Parathyroid adenoma (tissue), 2 donors: ENCODE measurements around the gene LRBA.
"Not testable (repeated sequence)": the region's sequence is repeated elsewhere in the genome, so short reads cannot be mapped to it uniquely, and the experiment has no call there.

Experiments
- H2AFZ ChIP-seq: fragments of 300-600 bp; sonication (generic); one replicate; pipeline ENCODE4 v1.7.0; 2017; ENCODE audit warnings: antibody characterized with exemption, mild to moderate bottlenecking
- H3K27ac ChIP-seq: fragments of 300-600 bp; sonication (generic); one replicate; pipeline ENCODE4 v1.7.0; 2017
- H3K27me3 ChIP-seq: fragments of 300-600 bp; sonication (generic); one replicate; pipeline ENCODE4 v1.7.0; 2017; ENCODE audit warnings: low read length; ENCODE audit not compliant: control insufficient read depth, insufficient read depth
- H3K36me3 ChIP-seq: fragments of 300-600 bp; sonication (generic); one replicate; pipeline ENCODE4 v1.7.0; 2017; ENCODE audit warnings: low read length; ENCODE audit not compliant: control insufficient read depth, insufficient read depth
- H3K4me1 ChIP-seq: fragments of 300-600 bp; sonication (generic); one replicate; pipeline ENCODE4 v1.7.0; 2017; ENCODE audit warnings: control low read depth
- H3K4me2 ChIP-seq: fragments of 300-600 bp; sonication (generic); one replicate; pipeline ENCODE4 v1.7.0; 2017; ENCODE audit warnings: low read length
- H3K4me3 ChIP-seq: fragments of 300-600 bp; sonication (generic); one replicate; pipeline ENCODE4 v1.7.0; 2017; ENCODE audit warnings: low read depth, low read length
- H3K79me2 ChIP-seq: fragments of 300-600 bp; sonication (generic); one replicate; pipeline ENCODE4 v1.7.0; 2017; ENCODE audit warnings: control low read depth
- H3K9ac ChIP-seq: fragments of 300-600 bp; sonication (generic); one replicate; pipeline ENCODE4 v1.7.0; 2017; ENCODE audit warnings: mild to moderate bottlenecking
- H3K9me3 ChIP-seq: fragments of 300-600 bp; sonication (generic); one replicate; pipeline ENCODE4 v1.7.0; 2017; ENCODE audit warnings: low read length; ENCODE audit not compliant: control insufficient read depth
- TF ChIP-seq, protein P1 (sequence below): fragments of 300-600 bp; sonication (generic); IDR thresholded peaks from one replicate; pipeline ENCODE4 v1.7.0; 2017; ENCODE audit warnings: antibody characterized with exemption, mild to moderate bottlenecking
- donor health status: primary hyperparathyroidism.

LRBA gene

DNA sequence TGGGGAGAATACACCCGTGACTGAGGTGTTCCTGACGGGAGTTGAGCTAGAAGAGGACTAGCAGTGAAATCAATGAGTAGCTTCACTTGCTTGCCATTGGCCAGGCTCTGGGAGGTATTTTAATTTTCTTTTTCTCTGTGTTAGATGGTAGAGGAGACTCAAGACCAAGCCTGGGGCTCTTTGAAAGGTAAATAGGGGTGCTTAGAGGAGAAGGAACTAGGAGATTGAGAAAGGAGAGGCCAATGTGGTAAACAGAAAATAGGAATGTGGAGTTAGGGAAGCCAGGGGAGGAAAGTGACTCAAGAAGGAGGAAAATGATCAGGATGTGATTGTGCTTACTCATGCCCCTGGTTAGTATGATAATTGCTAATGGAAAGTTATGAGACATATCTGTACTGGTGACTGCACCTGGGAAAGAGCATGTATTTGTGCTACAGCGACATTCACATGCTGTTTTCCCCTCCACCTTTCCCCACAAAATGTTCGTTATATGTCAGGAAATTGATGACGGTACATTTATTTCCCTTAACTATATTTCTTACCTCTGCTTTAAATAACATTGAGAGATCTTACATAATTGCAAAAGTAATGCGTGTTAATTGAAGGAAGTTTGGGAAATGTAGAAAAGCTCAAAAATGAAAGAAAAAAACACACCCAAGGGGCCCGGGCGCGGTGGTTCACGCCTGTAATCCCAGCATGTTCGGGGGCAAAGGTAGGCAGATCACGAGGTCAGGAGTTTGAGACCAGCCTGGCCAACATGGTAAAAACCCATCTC, 16.9 kb upstream of the LRBA start:
- Histone ChIP-seq H3K27me3 (no peaks in the 10 kb centered on the region), H3K4me3 (no peak overlapping the region), H3K27ac (no peak overlapping the region), H2AFZ (no peak overlapping the region), H3K79me2 (no peaks in the 10 kb centered on the region), H3K9ac (no peak overlapping the region), H3K4me1 (no peaks in the 10 kb centered on the region), H3K4me2 (no peak overlapping the region), H3K36me3 (no peaks in the 10 kb centered on the region), H3K9me3 (no peaks in the 10 kb centered on the region)
- TF ChIP-seq, protein P1, sequence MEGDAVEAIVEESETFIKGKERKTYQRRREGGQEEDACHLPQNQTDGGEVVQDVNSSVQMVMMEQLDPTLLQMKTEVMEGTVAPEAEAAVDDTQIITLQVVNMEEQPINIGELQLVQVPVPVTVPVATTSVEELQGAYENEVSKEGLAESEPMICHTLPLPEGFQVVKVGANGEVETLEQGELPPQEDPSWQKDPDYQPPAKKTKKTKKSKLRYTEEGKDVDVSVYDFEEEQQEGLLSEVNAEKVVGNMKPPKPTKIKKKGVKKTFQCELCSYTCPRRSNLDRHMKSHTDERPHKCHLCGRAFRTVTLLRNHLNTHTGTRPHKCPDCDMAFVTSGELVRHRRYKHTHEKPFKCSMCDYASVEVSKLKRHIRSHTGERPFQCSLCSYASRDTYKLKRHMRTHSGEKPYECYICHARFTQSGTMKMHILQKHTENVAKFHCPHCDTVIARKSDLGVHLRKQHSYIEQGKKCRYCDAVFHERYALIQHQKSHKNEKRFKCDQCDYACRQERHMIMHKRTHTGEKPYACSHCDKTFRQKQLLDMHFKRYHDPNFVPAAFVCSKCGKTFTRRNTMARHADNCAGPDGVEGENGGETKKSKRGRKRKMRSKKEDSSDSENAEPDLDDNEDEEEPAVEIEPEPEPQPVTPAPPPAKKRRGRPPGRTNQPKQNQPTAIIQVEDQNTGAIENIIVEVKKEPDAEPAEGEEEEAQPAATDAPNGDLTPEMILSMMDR = no peak

DNA sequence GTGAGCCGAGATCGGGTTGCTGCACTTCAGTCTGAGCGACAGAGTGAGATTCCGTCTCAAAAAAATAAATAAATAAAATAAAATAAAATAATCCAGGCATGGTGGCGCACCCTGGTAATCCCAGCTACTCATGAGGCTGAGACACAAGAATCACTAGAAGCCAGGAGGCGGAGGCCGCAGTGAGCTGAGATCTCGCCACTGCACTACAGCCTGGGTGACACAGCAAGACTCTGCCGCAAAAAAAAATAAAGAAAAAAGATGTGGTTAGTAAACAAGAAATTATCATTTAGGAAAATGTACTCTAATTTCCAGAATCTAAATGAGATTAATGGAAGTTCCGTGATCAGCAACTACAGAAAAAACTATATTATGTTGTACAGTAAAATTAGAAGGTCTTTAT, 14.5 kb upstream of the LRBA start:
- H3K9me3 ChIP-seq = no peaks in the 10 kb centered on the region
- no peaks in the 10 kb centered on the region for H3K79me2 ChIP-seq
- H3K27ac ChIP-seq = no peak overlapping the region
- no peak overlapping the region for H3K4me2 ChIP-seq
- H3K4me1 ChIP-seq = no peaks in the 10 kb centered on the region
- H2AFZ ChIP-seq = no peak overlapping the region
- no peaks in the 10 kb centered on the region for H3K36me3 ChIP-seq
- no peak overlapping the region for H3K4me3 ChIP-seq
- H3K27me3 ChIP-seq = no peaks in the 10 kb centered on the region
- H3K9ac ChIP-seq = no peak overlapping the region
- TF ChIP-seq, protein P1 = no peak

DNA sequence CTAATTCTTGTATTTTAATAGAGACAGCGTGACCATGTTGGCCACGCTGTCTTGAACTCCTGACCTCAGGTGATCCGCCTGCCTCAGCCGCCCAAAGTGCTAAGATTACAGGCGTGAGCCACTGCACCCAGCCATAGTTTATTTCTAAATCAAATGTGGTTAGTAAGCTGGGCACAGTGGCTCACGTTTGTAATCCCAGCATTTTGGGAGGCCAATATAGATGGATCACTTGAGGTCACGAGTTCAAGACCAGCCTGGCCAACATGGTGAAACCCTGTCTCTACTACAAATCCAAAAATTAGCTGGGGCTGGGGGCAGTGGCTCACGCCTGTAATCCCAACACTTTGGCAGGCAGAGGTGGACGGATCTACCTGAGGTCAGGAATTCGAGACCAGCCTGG, 13.9 kb upstream of the LRBA start:
- not testable (repeated sequence) for H3K4me3 ChIP-seq, H3K9ac ChIP-seq, H3K27me3 ChIP-seq, H3K4me1 ChIP-seq, H3K79me2 ChIP-seq, H2AFZ ChIP-seq, H3K36me3 ChIP-seq, H3K4me2 ChIP-seq, H3K27ac ChIP-seq, H3K9me3 ChIP-seq

DNA sequence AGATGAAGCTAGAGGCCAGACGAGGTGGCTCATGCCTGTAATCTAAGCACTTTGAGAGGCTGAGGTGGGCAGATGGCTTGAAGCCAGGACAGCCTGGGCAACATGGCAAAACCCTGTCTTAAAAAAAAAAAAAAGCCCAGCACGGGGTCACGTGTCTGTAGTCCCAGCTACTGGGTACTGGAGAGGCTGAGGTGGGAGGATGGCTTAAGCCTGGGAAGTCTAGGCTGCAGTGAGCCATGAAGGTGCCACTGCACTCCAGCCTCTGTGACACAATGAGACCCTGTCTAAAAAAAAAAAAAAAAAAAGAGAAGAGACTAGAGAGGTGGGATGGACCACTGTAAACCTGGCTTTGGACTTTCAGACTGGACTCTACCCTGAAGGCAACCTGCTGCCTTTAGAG, 10.7 kb upstream of the LRBA start:
- H3K4me3 ChIP-seq = no peak overlapping the region
- no peak overlapping the region for H2AFZ ChIP-seq
- no peaks in the 10 kb centered on the region for H3K9me3 ChIP-seq
- no peak overlapping the region for H3K9ac ChIP-seq
- H3K36me3 ChIP-seq = no peaks in the 10 kb centered on the region
- no peaks in the 10 kb centered on the region for H3K27me3 ChIP-seq
- H3K79me2 ChIP-seq = no peaks in the 10 kb centered on the region
- TF ChIP-seq, protein P1 = no peak
- H3K4me2 ChIP-seq = no peak overlapping the region
- H3K4me1 ChIP-seq = no peaks in the 10 kb centered on the region
- H3K27ac ChIP-seq = no peak overlapping the region

DNA sequence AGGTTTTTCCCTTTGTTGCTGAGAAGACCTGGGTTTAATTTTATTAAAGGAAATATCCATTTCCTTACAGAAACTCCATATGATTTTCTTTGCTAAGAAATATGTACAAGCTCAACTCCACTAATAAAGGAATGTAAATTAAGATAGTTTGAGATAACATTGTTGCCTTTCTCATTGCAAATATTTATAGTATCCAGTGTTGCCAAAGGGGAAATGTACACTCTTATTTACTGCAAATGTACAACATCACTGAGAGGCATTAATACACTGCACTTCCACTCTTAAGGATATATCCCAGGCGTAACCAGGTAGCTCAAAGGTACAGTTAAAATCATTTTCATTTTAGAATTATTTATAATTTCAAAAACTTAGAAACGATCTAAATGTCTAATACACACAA, 7.5 kb upstream of the LRBA start:
- no peaks in the 10 kb centered on the region for H3K36me3 ChIP-seq
- H3K9me3 ChIP-seq = no peaks in the 10 kb centered on the region
- no peaks in the 10 kb centered on the region for H3K79me2 ChIP-seq
- no peak overlapping the region for H3K4me2 ChIP-seq
- H3K27me3 ChIP-seq = no peaks in the 10 kb centered on the region
- H3K4me1 ChIP-seq = no peaks in the 10 kb centered on the region
- H3K9ac ChIP-seq = no peak overlapping the region
- H3K4me3 ChIP-seq = no peak overlapping the region
- no peak overlapping the region for H3K27ac ChIP-seq
- TF ChIP-seq, protein P1 = no peak
- no peak overlapping the region for H2AFZ ChIP-seq
